Activated naive CD4-positive, alpha-beta T cell treated with anti-CD3 and anti-CD28 coated beads for 36 hours (primary cell): Measurements from ENCODE around the gene P2RX7. TPM values are rescaled to one million over a fixed set of nuclear protein-coding genes. Genes with fewer than 3 reads are reported as not detected.

ENCODE experiments used
- CTCF ChIA-PET: fragments of 350-600 bp; sonication (Branson Sonifier 250); formaldehyde crosslinking; loops from one replicate; lab custom pipeline; 2021; ENCODE audit warnings: antibody characterized with exemption; lab: Charles Lee
- DNase-seq: peaks from one replicate; pipeline ENCODE4 v3.0.0-alpha.2; 2020
- H3K27ac Mint-ChIP-seq: one replicate; pipeline ENCODE4 v1.8.0; 2021; ENCODE audit warnings: mild to moderate bottlenecking, mixed read lengths
- H3K27me3 Mint-ChIP-seq: one replicate; pipeline ENCODE4 v1.8.0; 2021; ENCODE audit warnings: low read depth, mixed read lengths
- H3K36me3 Mint-ChIP-seq: one replicate; pipeline ENCODE4 v1.8.0; 2021; ENCODE audit warnings: low read depth, mixed read lengths
- H3K4me1 Mint-ChIP-seq: one replicate; pipeline ENCODE4 v1.8.0; 2021; ENCODE audit warnings: low read depth, mixed read lengths
- H3K4me3 Mint-ChIP-seq: one replicate; pipeline ENCODE4 v1.8.0; 2021; ENCODE audit warnings: mild to moderate bottlenecking, moderate library complexity, mixed read lengths
- H3K9me3 Mint-ChIP-seq: one replicate; pipeline ENCODE4 v1.8.0; 2021; ENCODE audit warnings: mixed read lengths
- intact Hi-C: fragments of 100-400 bp; cut with micrococcal nuclease; formaldehyde crosslinking; loops from one replicate; pipeline ENCODE4 v1.15.1; 2023
- total RNA-seq, 2 experiments: library from RNA; stranded (reverse); gene quantifications; one replicate each; pipeline ENCODE4 v1.2.3, GENCODE V29; 2021

The P2RX7 gene
- total RNA-seq, 2 experiments from 2014 or later = 6.3 to 6.6 TPM

DNA sequence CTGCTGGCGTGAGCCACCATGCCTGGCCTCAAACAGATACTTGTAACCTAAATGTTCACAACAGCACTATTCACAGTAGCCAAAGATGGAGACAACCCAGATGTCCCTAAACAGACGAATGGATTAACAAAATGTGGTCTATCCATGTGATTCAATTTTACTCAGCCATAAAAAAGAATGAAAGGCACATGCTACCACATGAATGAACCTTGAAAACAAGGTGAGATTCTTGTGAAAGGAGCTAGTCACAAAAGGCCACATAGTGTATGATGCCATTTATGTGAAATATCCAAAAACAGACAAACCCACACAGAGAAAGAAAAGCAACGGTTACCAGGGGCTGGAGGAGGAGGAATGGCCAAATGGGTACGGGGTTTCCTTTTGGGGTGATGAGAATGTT, 19.6 kb upstream of the P2RX7 start:
- Mint-ChIP-seq H3K27ac (no peak overlapping the region), H3K36me3 (no peaks in the 10 kb centered on the region), H3K4me3 (no peak overlapping the region), H3K27me3 (no peaks in the 10 kb centered on the region), H3K4me1 (peaks cover 4% of the 10 kb centered on the region), H3K9me3 (no peaks in the 10 kb centered on the region)
- intact Hi-C loops = loop anchor here (5.0 kb wide), 1 partner anchor 109 kb away; no protein-coding TSS in a partner anchor
- no peak for DNase-seq
- CTCF ChIA-PET = interaction anchor here (0.7 to 4.1 kb wide), 3 partner anchors 10 to 117 kb away, joined by 3 to 27 read pairs (median 5); no protein-coding TSS in a partner anchor

DNA sequence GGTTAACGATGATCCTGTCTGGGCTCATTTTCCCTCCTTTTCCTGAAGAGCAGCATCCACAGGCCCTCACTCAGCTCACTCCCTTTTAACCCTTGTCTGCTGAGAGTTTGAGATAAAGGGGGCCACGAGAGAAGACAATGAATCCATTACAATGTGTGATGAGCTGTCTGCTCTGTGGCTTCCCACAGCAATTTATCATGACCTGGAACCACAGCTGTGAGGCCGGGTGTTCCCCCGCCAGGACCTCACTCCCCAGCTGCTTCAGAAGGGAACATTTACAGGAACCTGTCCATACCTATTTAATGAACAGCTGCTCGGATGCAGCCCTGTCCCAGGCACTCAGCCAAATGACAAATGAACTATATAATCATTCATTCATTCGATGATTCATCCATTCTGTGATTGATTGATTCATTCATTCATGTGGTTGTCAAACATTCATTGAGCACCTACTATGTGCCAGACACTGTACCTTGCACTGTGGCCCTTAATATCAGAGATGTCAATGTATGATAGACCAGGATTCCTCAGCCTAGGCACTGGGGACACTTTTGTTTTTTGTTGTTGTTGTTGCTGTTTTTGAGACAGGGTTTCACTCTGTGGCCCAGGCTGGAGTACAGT, 18.5 kb upstream of the P2RX7 start:
- intact Hi-C loops = loop anchor here (5.0 kb wide), 1 partner anchor 108 kb away; no protein-coding TSS in a partner anchor
- no peak for DNase-seq
- H3K27me3 Mint-ChIP-seq = no peaks in the 10 kb centered on the region
- H3K9me3 Mint-ChIP-seq = no peaks in the 10 kb centered on the region
- CTCF ChIA-PET = interaction anchor here (0.7 to 1.7 kb wide), 3 partner anchors 46 to 792 kb away, joined by 3 to 5 read pairs (median 4); no protein-coding TSS in a partner anchor
- H3K4me1 Mint-ChIP-seq = peaks cover 4% of the 10 kb centered on the region
- no peak overlapping the region for H3K27ac Mint-ChIP-seq
- no peak overlapping the region for H3K4me3 Mint-ChIP-seq
- no peaks in the 10 kb centered on the region for H3K36me3 Mint-ChIP-seq

DNA sequence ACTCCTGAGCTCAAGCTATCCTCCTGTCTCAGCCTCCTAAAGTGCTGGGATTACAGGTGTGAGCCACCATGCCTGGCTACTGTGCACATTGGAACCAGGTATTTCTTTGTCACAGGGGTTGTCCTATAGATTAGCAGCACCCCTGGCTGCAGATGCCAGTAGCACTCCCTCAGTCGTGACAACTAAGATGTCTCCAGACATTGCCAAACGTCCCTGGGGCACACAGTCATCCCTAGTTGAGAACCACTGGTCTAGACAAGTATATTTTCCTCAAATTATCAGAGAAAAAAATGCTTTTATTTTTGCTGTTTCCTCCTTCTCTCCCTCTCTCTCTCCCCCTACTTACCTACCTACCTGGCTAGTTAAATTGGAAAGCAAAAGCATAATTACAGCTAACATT, 17.9 kb upstream of the P2RX7 start:
- intact Hi-C loops = loop anchor here (5.0 kb wide), 1 partner anchor 107 kb away; no protein-coding TSS in a partner anchor
- Mint-ChIP-seq H3K9me3 (no peaks in the 10 kb centered on the region), H3K27ac (no peak overlapping the region), H3K4me3 (no peak overlapping the region), H3K36me3 (no peaks in the 10 kb centered on the region), H3K4me1 (peaks cover 4% of the 10 kb centered on the region), H3K27me3 (no peaks in the 10 kb centered on the region)
- DNase-seq = no peak
- CTCF ChIA-PET = interaction anchor here (0.6 to 1.3 kb wide), 4 partner anchors 12 to 137 kb away, joined by 3 to 4 read pairs (median 3); no protein-coding TSS in a partner anchor

DNA sequence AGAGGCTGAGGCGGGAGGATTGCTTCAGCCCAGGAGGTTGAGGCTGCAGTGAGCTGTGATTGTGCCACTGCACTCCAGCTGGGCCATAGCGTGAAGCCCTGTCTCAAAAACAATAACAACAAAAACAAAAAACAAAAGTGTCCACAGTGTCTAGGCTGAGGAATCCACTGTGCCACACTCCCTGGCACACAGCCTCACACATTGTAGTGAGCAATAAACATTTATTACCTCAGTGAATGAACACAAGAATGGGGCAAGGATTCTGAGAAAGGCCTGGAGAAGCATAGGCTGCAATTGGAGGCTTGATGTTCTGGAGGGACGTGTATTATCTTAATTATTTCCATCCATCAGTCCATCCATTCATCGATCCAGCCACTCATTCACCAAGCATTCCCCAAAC, 17.1 kb upstream of the P2RX7 start:
- Mint-ChIP-seq H3K36me3 (no peaks in the 10 kb centered on the region), H3K27me3 (no peaks in the 10 kb centered on the region), H3K4me3 (no peak overlapping the region), H3K27ac (no peak overlapping the region), H3K4me1 (no peaks in the 10 kb centered on the region), H3K9me3 (no peaks in the 10 kb centered on the region)
- intact Hi-C loops = no loop called here
- CTCF ChIA-PET = interaction anchor here (0.6 to 1.4 kb wide), 5 partner anchors 11 to 138 kb away, joined by 3 to 4 read pairs (median 3); no protein-coding TSS in a partner anchor
- DNase-seq = no peak

DNA sequence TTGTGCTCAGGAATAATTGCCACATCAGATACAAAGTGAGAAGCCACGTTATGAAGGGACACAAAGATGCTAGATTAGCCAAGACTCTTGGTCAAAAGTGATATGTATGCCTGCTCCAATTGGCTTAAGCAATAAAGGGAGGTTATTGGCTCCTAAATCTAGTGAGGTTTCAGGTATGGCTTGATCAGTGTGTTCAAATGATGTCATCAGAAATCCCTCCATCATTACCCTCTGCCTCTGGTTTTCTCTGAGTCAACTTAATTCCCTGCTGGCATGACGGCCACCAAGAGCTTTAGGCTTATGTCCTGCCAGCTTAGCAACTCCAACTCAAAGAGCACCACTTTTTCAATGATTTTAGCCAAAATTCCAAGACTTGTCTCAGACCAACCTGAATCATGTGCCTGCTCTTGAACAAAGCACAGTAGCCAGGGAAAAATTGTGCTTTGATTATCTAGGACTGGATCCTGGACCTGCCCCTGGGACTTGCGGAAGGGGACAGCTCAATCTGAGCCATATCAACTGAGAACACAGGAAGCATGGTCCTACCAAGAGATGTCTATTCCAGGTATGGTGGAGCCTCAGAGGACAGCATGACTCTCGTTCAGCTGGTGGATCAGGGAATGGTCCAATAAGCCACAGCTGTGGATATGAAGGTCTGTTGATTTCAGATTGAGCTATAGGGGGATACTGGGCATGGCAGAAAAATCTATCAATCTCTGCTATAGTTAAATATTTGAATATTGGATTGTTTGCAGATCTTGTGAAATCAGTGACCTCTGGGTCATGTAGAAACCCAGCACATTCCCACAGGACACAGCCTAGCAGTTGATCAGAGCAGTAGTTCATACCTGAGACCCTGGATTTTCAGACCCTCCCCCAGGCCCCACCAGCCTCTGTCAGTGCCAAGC, 16.1 kb upstream of the P2RX7 start:
- Mint-ChIP-seq H3K36me3 (no peaks in the 10 kb centered on the region), H3K27me3 (no peaks in the 10 kb centered on the region), H3K9me3 (no peaks in the 10 kb centered on the region), H3K4me1 (no peaks in the 10 kb centered on the region), H3K27ac (no peak overlapping the region), H3K4me3 (no peak overlapping the region)
- intact Hi-C loops = no loop called here
- CTCF ChIA-PET = interaction anchor here (1.3 to 1.5 kb wide), 3 partner anchors 55 to 139 kb away, joined by 3 read pairs; no protein-coding TSS in a partner anchor
- DNase-seq = no peak

DNA sequence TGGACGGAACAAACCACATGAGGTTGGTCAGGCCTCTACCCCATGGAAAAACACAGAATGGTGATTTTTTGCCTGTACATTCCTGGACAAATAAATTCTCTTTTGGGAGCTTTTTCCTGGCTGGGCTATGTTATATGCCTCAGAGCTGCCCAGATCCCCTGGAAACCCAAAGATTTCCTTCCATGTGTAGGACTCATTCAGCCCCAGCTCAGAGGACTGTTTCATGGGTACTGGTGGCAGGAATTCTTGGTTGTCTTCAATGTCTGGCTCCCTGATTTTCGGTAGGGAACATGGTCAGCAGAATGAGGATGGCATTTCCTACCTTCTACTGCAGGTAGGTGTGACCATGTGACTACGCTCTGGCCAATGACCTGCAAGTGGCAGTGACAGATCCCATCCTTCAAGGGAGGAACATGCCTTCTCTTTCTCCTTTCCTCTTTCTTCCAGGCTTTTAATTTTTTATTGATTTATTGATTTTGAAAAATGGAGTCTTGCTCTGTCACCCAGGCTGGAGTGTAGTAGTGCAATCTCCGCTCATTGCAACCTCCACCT, 15.4 kb upstream of the P2RX7 start:
- intact Hi-C loops = no loop called here
- H3K27ac Mint-ChIP-seq = no peak overlapping the region
- H3K27me3 Mint-ChIP-seq = no peaks in the 10 kb centered on the region
- H3K36me3 Mint-ChIP-seq = no peaks in the 10 kb centered on the region
- H3K4me3 Mint-ChIP-seq = no peak overlapping the region
- no peak for DNase-seq
- H3K9me3 Mint-ChIP-seq = no peaks in the 10 kb centered on the region
- H3K4me1 Mint-ChIP-seq = no peaks in the 10 kb centered on the region
- CTCF ChIA-PET = interaction anchor here (1.4 to 1.5 kb wide), 2 partner anchors 56 to 58 kb away, joined by 3 read pairs; no protein-coding TSS in a partner anchor

DNA sequence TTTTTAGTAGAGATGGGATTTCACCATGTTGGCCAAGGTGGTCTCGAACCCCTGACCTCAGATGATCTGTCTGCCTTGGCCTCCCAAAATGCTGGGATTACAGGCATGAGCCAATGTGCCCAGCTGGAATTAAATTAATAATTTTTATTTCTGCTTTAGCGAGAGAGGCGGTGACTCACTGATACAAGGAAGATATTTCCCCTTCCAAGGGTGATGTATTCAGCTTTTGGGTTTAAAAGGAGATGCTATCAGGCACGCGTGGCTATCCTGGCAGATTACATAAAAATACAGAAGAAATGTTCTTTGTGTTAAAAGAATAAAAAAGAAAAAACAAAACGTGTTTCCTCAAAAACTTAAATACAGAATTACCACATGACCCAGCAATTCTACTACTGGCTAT, 12.4 kb upstream of the P2RX7 start:
- no peaks in the 10 kb centered on the region for H3K27me3 Mint-ChIP-seq
- no peak for DNase-seq
- H3K27ac Mint-ChIP-seq = no peak overlapping the region
- H3K9me3 Mint-ChIP-seq = no peaks in the 10 kb centered on the region
- intact Hi-C loops = no loop called here
- no peak overlapping the region for H3K4me3 Mint-ChIP-seq
- H3K4me1 Mint-ChIP-seq = peaks cover 19% of the 10 kb centered on the region
- no peaks in the 10 kb centered on the region for H3K36me3 Mint-ChIP-seq
- CTCF ChIA-PET = interaction anchor here (1.7 kb wide), 1 partner anchor 10 kb away, joined by 10 read pairs; no protein-coding TSS in a partner anchor

DNA sequence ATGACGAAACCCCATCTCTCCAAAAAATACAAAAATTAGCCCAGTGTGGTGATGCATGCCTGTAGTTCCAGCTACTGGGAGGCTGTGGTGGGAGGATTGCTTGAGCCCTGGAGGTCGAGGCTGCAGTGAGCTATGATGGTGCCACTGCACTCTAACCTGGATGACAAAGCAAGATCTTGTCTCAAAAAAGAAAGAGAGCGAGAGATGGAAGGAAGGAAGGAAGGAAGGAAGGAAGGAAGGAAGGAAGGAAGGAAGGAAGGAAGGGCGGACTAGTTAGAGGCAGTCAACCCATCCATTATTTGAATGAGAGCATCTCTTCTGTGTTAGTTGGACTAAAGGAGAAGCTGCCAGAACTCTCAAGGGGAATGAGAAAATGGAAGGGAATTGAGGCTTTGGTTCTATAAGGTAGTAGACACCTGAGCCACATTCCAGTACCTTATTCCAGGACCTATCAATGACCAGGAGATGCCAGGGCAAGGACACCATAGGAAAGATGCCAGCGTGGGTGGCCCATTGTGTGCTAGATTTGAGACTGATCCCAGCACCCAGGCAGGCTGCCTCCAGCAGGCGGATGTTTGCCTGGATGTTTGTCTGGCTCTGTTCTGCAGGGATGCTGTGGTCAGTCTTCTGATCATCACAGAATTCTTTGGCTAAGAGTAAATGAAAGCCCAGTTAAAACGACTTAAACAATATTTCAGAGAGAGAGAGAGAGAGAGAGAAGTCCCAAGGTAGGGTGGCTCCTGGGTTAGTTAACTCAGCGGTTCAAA, 11.5 kb upstream of the P2RX7 start:
- H3K27me3 Mint-ChIP-seq = no peaks in the 10 kb centered on the region
- no peaks in the 10 kb centered on the region for H3K36me3 Mint-ChIP-seq
- CTCF ChIA-PET = no interaction called here
- intact Hi-C loops = no loop called here
- H3K4me3 Mint-ChIP-seq = no peak overlapping the region
- no peak for DNase-seq
- no peaks in the 10 kb centered on the region for H3K9me3 Mint-ChIP-seq
- no peak overlapping the region for H3K27ac Mint-ChIP-seq
- peaks cover 19% of the 10 kb centered on the region for H3K4me1 Mint-ChIP-seq

DNA sequence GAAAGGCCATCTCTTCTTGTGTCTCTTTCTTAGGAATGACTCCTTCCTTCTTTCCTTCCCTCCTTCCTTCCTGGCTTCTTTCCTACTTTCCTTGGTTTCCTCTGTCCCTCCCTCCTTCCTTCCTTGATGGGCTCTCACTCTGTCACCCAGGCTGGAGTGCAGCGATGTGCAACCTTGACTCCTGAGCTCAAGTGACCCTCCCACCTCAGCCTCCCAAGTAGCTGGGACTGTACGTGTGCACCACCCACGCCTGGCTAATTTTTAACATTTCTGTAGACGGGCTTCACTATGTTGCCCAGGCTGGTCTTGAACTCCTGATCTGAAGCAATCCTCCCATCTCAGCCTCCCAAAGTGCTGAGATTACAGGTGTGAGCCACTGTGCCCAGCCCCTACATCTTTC, 10.9 kb upstream of the P2RX7 start:
- H3K9me3 Mint-ChIP-seq = no peaks in the 10 kb centered on the region
- intact Hi-C loops = no loop called here
- CTCF ChIA-PET = interaction anchor here (0.6 kb wide), 1 partner anchor 96 kb away, joined by 5 read pairs; no protein-coding TSS in a partner anchor

DNA sequence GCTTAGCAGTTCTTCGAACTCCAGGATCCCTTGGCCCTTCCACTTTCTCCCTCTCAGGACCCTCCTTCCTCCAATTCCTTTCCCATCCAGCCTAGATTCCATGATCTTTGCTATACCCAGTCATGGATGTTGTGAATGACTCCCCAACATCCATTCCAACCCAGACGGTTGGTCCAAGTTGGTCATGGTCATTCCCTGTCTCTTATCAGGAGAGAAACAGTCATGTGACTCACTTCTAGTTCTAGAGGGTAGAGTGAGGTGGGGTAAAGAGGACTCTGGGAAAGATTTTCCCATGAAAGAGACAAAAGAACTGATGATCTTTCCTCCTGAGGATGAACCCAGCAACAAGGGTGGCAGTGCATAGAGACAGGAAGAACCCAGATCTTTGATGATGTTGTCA, 9.2 kb upstream of the P2RX7 start:
- H3K9me3 Mint-ChIP-seq = no peaks in the 10 kb centered on the region
- H3K36me3 Mint-ChIP-seq = no peaks in the 10 kb centered on the region
- no peaks in the 10 kb centered on the region for H3K27me3 Mint-ChIP-seq
- intact Hi-C loops = no loop called here
- H3K4me3 Mint-ChIP-seq = no peak overlapping the region
- DNase-seq = no peak
- CTCF ChIA-PET = interaction anchor here (0.6 kb wide), 1 partner anchor 284 kb away, joined by 4 read pairs; no protein-coding TSS in a partner anchor
- no peak overlapping the region for H3K27ac Mint-ChIP-seq
- H3K4me1 Mint-ChIP-seq = peaks cover 21% of the 10 kb centered on the region

More for the DNA sequence above, 10.9 kb upstream of the P2RX7 start:
- peaks cover 19% of the 10 kb centered on the region for H3K4me1 Mint-ChIP-seq
- H3K4me3 Mint-ChIP-seq = no peak overlapping the region
- no peak overlapping the region for H3K27ac Mint-ChIP-seq
- no peaks in the 10 kb centered on the region for H3K36me3 Mint-ChIP-seq
- H3K27me3 Mint-ChIP-seq = no peaks in the 10 kb centered on the region
- no peak for DNase-seq

DNA sequence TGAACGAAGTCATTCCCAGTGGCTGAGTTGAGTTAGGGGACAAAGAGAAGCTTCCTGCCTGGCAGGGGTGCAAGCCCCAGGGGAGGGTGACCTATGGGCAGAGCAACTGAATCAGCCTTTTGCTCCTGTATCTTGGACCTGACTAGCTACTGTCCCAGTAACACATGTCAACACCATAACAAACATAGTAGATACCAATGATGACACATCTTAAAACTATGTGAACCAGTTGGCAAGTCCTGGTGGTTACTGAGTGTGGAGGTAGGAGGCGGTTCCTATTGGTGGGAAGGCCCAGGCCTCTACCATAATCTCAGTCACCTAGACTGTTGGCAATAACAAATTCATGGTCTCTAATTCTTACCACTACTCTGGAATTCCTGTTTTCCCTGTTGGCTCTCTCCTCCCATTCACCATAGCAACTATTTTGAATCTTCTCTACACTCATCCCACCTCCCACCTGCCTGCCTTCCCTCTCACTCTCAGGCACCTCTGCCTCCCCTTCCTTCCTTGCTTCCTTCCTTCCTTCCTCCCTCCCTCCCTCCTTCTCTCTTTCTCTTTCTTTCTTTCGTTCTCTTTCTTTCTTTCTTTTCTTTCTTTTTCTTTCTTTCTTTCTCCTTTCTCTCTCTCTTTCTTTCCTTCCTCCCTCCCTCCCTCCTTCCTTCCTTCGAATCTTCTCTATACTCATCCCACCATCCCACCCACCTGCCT, 8.1 kb upstream of the P2RX7 start:
- Mint-ChIP-seq H3K9me3 (peaks cover 1% of the 10 kb centered on the region), H3K4me3 (no peak overlapping the region), H3K27me3 (no peaks in the 10 kb centered on the region), H3K36me3 (peaks cover 3% of the 10 kb centered on the region), H3K27ac (no peak overlapping the region), H3K4me1 (peaks cover 29% of the 10 kb centered on the region)
- DNase-seq = peak; percentile 53
- intact Hi-C loops = loop anchor here (5.0 kb wide), 2 partner anchors 173 to 1112 kb away; partner anchors contain the start of gene CAMKK2
- CTCF ChIA-PET = no interaction called here
